Activated CD4-positive, CD25-positive, alpha-beta regulatory T cell treated with anti-CD3 and anti-CD28 coated beads, Interleukin-2, amount 50 U/mL, for 24 hours (primary cell): ENCODE measurements around the gene SPECC1L.
A peak's percentile ranks its signal among the peaks of the same experiment; 100 is the strongest.

ENCODE experiments used
- ATAC-seq, 2 donors: fragments of 150-1000 bp; cut with Tn5 transposase; one replicate each; pipeline ENCODE4 v1.10.0; 2021; ENCODE audit warnings: mild to moderate bottlenecking in 1 of 2, moderate library complexity in 1 of 2

The SPECC1L gene

DNA sequence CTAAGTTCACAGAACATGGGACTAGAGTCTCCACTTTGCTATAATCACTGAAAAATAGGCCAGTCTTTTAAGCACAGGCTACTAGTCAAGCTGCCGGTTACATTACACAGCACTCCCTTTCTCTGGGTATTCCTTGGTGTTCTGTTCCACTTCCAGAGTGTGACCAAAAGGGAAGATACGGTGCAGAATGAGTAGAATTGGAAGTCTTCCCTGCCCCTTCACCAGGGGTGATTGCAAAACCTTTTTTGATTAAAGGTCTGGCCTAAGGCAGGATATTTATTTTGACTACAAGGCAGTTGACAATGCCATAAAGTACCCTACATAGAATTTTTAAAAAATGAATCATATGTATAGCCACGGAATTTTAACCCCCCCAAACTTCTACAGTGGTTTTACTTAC lies 97.2 kb downstream of the SPECC1L start:
- no peak for ATAC-seq

DNA sequence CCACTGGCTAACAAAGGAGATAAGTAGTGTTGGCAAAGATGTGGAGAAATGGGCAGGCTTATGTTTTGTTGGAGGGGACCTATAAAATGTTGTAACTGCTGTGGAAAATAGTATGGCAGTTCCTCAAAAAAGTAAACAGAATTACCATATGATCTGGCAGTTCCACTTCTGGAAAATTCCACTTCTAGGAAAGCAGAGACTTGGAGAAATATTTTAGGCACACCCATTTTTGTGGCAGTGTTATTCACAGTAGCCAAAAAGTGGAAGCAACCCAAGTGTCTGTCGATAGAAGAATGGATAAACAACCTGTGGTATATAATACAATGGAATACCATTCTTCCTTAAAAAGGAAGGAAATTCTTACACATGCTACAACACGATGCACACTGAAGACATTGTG lies 99.8 kb downstream of the SPECC1L start:
- no peak for ATAC-seq

GRCh38 chr22:24376002-24376401 lies 105.4 kb downstream of the SPECC1L start:
- ATAC-seq: no peak

DNA sequence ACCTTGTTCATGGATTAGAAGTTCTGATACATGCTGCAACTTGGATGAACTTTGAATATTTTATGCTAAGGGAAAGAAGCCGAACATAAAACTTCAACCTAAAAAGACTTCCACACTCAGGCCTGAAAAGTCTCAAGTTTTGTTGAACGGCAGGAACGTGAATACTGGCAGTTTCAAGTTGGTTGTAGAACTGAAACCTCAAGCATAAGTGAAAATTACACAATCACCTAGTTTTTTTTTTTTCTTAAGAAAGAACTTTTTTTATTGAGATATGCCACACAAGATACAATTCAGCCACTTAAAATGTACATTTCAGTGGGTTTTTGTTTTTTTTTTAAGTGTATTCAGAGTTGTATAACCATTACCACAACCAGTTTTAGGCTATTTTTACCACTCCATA lies 106.0 kb downstream of the SPECC1L start:
- ATAC-seq: no peak

- ATAC-seq: no peak
Measured at GRCh38 chr22:24379536-24379935, 108.9 kb downstream of the SPECC1L start.

GRCh38 chr22:24380220-24380904 lies 109.7 kb downstream of the SPECC1L start:
- ATAC-seq: no peak

DNA sequence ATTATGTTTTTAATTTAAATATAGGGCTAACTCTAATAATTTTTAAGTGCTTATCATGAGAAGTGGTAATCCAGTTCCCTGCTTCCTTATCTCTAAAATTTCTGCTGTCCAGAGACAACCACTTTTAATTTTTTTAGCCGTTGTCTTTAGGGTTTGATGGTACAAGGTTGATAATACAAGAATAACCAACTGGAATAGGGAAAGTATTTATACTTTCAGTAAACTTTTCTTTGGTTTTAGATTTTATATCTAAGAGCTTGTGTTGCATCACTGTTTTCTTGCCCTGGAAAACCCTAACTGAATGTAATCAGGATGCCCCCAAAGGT lies 110.2 kb downstream of the SPECC1L start:
- ATAC-seq: no peak

DNA sequence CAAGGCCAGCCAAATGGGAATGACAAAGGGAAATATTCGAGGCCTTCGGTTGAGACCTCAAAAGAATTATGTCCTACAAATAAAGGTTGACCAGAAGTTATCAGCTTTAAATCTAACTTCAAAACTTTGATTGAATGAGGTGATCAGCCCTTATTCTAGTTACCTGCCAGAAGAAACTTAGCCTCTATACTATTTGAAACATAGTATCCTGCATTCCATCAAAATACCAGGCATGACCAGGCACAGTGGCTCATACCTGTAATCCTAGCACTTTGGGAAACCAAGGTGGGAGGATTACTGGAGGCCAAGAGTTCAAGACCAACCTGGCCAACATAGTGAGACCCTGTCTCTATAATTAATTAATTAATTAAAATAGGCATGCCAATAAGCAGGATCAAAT lies 112.4 kb downstream of the SPECC1L start:
- ATAC-seq: no peak

DNA sequence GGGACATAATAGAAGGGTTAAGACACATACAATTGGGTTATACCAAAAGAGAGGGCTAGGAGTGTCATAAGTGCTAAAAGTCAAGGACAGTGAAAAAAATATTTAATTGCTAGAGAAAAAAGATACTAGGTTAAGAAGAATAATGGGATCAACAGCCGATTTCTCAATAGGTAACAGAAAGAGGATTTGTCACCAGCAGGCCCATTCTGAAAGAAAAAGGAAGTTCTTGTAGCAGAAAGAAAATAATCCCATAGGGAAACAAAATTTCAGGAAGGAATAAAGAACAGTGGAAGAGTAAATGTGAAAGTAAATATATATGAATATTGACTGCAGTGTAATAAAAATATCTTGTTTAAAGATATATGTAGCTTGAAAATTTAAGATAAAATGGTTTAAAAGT lies 113.5 kb downstream of the SPECC1L start:
- no peak for ATAC-seq

GRCh38 chr22:24386937-24387471 lies 116.4 kb downstream of the SPECC1L start:
- ATAC-seq: no peak

DNA sequence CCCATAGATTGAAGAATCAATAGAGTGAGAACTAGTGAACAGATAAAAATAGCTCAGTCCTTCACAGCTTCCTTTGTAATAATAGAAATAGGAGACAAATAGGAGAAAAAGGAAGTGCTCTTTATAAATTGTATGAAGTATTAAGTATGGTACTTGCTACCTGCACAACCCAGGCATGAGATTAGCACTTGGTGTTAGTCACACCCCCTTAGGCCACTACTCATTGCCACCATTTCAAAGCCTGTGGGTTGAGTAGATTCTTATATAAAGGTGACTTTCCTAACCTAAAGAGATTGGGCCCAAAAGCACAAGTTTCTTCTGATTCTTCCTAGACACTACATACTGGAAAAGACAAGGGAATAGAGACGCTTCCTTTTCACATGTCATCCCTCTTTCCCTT lies 119.0 kb downstream of the SPECC1L start:
- ATAC-seq: no peak

GRCh38 chr22:24390156-24390555 lies 119.5 kb downstream of the SPECC1L start:
- no peak for ATAC-seq

GRCh38 chr22:24390576-24390975 lies 119.9 kb downstream of the SPECC1L start:
- no peak for ATAC-seq

DNA sequence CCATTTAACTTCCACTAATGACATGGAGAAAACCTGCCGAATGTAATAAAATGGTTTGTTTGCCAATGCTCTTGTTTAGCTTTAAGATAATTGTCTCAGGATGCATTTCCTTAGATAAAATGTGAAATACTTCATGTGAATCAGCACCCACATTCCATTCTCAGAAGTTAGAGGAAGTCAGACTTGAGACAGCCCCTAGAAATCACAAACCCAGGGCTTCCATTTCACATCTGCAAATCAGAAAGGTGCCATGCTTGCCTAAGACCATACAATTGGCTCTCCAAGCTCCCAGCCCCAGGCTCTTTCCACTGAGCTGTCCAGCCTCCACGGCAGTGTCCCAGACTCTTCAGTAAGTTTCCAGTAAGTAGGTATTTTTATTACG lies 121.2 kb downstream of the SPECC1L start:
- ATAC-seq: no peak

DNA sequence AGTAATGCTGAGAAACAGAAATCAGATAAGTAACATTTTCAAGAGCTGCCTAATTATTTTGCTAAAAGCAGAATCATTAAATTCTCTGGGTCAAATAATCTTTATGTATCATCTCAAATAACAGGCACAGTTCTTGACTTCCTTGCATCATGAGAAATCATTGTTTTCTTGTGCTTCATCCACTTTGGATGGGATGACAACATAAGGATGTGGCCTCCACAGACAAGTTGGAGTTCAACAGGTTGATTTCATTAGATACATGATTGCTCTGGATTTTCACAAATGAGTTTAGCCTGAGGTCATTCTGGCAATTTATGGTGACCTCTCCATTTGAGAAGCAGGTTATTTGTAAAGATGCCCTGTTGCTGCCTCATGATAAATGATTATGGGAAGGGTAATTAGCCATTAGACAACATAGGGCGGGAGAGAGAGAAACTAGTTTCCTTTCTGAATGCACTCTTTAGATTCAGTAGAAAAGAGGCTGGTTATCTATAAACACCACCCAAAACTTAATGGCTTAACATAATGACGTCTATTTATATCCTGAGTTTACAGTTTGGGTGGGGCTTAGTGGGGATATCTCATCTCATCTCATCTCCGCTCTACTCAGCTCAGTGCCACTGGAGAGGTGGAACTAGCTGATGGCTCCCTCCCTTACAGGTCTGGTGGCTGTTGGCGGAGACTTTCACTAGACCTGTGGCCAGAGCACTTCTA lies 121.7 kb downstream of the SPECC1L start:
- no peak for ATAC-seq

GRCh38 chr22:24393012-24393559 lies 122.5 kb downstream of the SPECC1L start:
- no peak for ATAC-seq

DNA sequence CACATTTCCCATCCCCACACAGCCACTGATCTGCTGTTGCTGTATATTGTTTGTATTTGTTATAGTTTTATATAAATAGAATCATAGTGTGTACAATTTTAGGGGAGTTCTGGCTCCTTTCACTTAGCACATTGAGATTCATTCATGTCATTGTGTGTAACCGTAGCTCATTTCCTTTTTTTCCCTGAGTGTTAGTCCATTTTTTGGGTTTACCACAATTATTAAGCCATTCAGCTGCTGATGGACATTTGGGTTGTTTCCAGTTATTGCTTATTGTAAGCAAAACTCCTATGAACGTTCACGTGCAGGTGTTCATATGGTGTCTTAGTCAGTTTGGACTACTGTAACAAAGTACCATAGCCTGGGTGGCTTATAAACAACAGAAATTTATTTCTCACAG lies 123.2 kb downstream of the SPECC1L start:
- no peak for ATAC-seq

DNA sequence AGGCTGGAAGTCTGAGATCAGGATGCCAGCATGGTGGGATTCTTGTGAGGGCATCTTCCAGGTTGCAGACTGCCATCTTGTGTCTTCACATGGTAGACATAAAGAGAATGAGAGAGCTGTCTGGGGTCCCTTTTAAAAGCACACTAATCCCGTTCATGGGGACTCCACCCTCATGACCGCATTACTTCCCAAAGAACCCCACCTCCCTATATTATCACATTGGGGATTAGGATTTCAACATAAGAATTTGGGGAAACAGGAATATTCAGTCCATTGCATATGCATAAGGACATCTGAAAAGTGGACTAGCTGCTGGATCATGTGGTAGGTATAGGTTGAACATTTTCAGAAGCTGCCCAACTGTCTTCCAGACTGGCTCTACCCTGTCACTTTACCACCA lies 123.6 kb downstream of the SPECC1L start:
- no peak for ATAC-seq

- no peak for ATAC-seq
Measured at GRCh38 chr22:24398409-24398808, 127.8 kb downstream of the SPECC1L start.

DNA sequence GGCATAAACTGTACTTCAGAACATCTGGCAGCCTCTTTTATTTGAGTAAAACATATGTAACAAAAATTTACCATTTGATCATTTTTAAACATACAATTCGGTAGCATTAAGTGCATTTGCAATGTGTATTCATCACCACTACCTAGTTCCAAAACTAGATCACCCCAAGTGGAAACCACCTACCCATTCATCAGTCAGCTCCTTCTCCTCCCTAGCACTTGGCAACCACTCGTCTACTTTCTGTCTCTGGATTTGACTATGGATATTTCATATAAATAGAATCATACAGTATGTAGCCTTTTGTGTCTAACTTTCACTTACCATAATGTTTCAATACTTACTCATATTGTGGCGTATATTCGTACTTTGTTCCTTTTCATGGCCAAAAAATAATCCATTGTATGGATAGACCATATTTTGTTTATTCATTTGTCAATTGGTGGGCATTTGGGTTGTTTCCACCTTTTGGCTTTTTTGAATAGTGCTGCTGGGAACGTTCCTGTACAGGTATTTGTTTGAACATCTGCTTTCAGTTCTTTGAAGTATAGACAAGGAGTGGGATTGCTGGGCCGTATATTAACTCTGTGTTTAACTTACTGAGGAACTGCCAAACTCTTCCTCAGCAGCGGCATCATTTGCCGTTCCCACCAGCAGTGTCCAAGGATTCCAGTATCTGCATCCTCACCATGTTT lies 129.5 kb downstream of the SPECC1L start:
- peak; percentile 57 to 75 for ATAC-seq

DNA sequence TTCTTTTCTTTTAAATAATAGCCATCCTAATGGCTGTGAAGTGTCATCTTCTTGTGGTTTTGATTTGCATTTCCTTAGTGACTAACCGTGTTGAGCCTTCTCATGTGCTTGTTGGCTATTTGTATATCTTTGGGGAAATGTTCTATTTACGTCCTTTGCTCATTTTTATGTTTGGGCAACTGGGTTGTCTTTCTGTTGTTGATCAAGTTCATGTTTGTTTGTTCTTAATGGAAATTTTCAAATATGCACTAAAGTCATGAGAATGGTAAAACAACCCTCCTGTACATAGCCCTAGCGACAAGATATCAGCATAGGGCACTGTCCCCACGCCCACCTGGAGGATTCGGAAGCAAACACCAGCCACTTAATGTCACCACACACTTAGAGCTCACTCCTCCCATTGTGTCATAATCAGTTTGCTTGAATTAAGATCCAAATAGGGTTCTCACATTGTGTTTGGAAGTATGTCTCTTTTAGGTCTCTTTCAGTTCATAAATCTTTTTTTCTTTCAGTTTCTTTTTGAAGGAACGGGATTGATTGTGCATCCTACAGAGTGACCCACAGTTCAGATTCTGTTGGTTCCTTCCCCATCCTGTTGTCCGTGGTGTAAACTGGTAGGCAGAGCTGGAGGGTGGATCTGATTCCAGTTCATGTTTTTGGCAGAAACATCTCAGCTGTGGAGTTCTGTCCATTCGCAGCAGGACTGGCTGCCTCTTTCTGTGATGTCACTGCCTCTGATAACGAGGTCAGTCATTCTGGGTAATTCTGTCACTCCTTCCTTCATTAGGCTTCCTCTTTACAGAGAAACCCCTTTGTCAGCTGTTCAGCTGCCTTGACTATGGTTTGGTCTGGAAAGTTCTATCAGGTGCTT lies 130.3 kb downstream of the SPECC1L start:
- ATAC-seq: peak in 1 of 2 donors; percentile 12

GRCh38 chr22:24401931-24402367 lies 131.3 kb downstream of the SPECC1L start:
- ATAC-seq: no peak
